Lung (tissue), 12 donors: ENCODE results near the gene ERLEC1. TPM values are rescaled to one million over a fixed set of nuclear protein-coding genes. Genes with fewer than 3 reads are reported as not detected.
A peak's percentile ranks its signal among the peaks of the same experiment; 100 is the strongest.

Source experiments
- ATAC-seq: fragments of 200-7000 bp; cut with Tn5 transposase; one replicate; pipeline ENCODE4 v1.9.1; 2020; ENCODE audit warnings: moderate number of reproducible peaks; ENCODE audit not compliant: insufficient read depth, low FRiP score
- DNase-seq, 3 donors: peaks; one replicate each; pipeline ENCODE4 v3.0.0-alpha.2; 2013 to 2017
- H3K27ac ChIP-seq, 2 donors: one replicate each; pipeline ENCODE4 v1.5.1; 2013; ENCODE audit warnings: mild to moderate bottlenecking in 2 of 2, moderate library complexity in 2 of 2, control low read depth in 1 of 2, inconsistent platforms in 1 of 2, low read depth in 1 of 2, low read length in 1 of 2
- H3K27me3 ChIP-seq, 3 donors: one replicate each; pipeline ENCODE4 v1.5.1; 2013; ENCODE audit warnings: low read length in 2 of 3; ENCODE audit not compliant: control insufficient read depth in 3 of 3, insufficient read depth in 3 of 3
- H3K36me3 ChIP-seq, 4 donors: one replicate each; pipeline ENCODE4 v1.5.1; 2013; ENCODE audit warnings: low read length in 4 of 4, mild to moderate bottlenecking in 1 of 4, moderate library complexity in 1 of 4; ENCODE audit not compliant: control insufficient read depth in 4 of 4, insufficient read depth in 4 of 4
- H3K4me1 ChIP-seq, 5 donors: one replicate each; pipeline ENCODE4 v1.5.1; 2013; ENCODE audit warnings: low read length in 5 of 5, mild to moderate bottlenecking in 2 of 5, moderate library complexity in 1 of 5; ENCODE audit not compliant: control insufficient read depth in 5 of 5, insufficient read depth in 5 of 5
- H3K4me3 ChIP-seq: one replicate; pipeline ENCODE4 v1.5.1; 2013; ENCODE audit warnings: mild to moderate bottlenecking, control low read depth, moderate library complexity
- H3K9ac ChIP-seq, 2 donors: one replicate each; pipeline ENCODE4 v1.5.1; 2013; ENCODE audit warnings: low read length in 2 of 2, control low read depth in 1 of 2; ENCODE audit not compliant: insufficient read depth in 1 of 2
- H3K9me3 ChIP-seq, 4 donors: one replicate each; pipeline ENCODE4 v1.5.1; 2013; ENCODE audit warnings: low read length in 3 of 4, mild to moderate bottlenecking in 1 of 4, moderate library complexity in 1 of 4; ENCODE audit not compliant: control insufficient read depth in 4 of 4, insufficient read depth in 3 of 4
- CTCF ChIP-seq: IDR thresholded peaks from 2 replicates; pipeline ENCODE4 v1.5.1; 2012; ENCODE audit warnings: mild to moderate bottlenecking; ENCODE audit errors: control extremely low read depth, extremely low read depth
- WGBS, 2 donors: extraction: QIAGEN DNeasy Blood & Tissue Kit; methylation state at CpG; one replicate each; pipeline ENCODE4 v1.1.7; 2013; 5-methylcytosine and 5-hydroxymethylcytosine counted together
- polyA plus RNA-seq, 2 donors: library from polyadenylated mRNA; stranded (reverse); fragments of 200-250 nt; gene quantifications; one replicate each; pipeline ENCODE4 v1.2.1, GENCODE V29; 2013
- total RNA-seq, 2 donors: library from RNA; depleted of rRNA in 1 of 2; stranded (reverse); fragments of >200 nt in 1 of 2; gene quantifications; one replicate each; pipeline ENCODE4 v1.2.1, GENCODE V29; 2014 to 2021
- donor health status: control.
- donor health status: control.
- donor health status: Bipolar disorder and iron deficiency.
- donor health status: healthy.
- donor health status: DM: yes; HTN: yes; CAD: no.

ERLEC1 gene
- total and polyA plus RNA-seq, 4 donors: 39.8 to 64.7 (median 56.3) TPM

DNA sequence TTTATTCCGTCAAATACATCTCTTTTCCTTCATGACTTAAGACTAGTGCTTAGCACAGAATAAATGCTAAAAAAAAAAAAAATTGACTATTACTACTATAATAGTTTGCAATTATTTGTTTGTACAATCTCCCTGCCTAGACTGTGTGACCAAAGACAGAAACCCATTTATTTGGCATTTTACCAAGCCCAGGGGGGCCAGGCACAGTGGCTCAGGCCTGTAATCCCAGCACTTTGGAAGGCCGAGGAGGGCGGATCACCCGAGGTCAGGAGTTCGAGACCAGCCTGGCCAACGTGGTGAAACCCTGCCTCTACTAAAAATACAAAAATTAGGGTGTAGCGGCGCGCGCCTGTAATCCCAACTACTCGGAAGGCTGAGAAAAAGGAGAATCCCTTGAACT, 1.5 kb upstream of the ERLEC1 start:
- H3K27me3 ChIP-seq: no peaks in the 10 kb centered on the region
- peak overlapping the region; percentile 90 to 99 for H3K9ac ChIP-seq
- H3K4me3 ChIP-seq: peak overlapping the region; percentile 19
- peak in 1 of 3 donors; percentile 25 for DNase-seq
- no peak overlapping the region for H3K27ac ChIP-seq
- WGBS, 2 donors: 64 to 76% methylated on average over 11 of the region's 11 CpGs
- H3K4me1 ChIP-seq: peaks cover 8 to 30% (median 9%) of the 10 kb centered on the region in 5 donors
- TF ChIP-seq CTCF: no peak
- ATAC-seq: no peak
- H3K36me3 ChIP-seq: peaks cover 0 to 11% (median 4%) of the 10 kb centered on the region in 4 donors
- no peaks in the 10 kb centered on the region for H3K9me3 ChIP-seq

- Histone ChIP-seq H3K9me3 (no peaks in the 10 kb centered on the region), H3K36me3 (peaks cover 0 to 6% (median 3%) of the 10 kb centered on the region in 4 donors), H3K27me3 (no peaks in the 10 kb centered on the region), H3K4me1 (peaks cover 8 to 30% (median 9%) of the 10 kb centered on the region in 5 donors), H3K4me3 (peak overlapping the region; percentile 83), H3K27ac (peak overlapping the region; percentile 73 to 92), H3K9ac (peak overlapping the region; percentile 90 to 99)
- TF ChIP-seq CTCF: no peak
- ATAC-seq (peak; percentile 24), DNase-seq (peak in 2 of 3 donors; percentile 36 to 63)
- WGBS, 2 donors: 0% methylated on average over 18 of the region's 18 CpGs
Observed at GRCh38 chr2:53786352-53786704, 516 bp upstream of the ERLEC1 start.

DNA sequence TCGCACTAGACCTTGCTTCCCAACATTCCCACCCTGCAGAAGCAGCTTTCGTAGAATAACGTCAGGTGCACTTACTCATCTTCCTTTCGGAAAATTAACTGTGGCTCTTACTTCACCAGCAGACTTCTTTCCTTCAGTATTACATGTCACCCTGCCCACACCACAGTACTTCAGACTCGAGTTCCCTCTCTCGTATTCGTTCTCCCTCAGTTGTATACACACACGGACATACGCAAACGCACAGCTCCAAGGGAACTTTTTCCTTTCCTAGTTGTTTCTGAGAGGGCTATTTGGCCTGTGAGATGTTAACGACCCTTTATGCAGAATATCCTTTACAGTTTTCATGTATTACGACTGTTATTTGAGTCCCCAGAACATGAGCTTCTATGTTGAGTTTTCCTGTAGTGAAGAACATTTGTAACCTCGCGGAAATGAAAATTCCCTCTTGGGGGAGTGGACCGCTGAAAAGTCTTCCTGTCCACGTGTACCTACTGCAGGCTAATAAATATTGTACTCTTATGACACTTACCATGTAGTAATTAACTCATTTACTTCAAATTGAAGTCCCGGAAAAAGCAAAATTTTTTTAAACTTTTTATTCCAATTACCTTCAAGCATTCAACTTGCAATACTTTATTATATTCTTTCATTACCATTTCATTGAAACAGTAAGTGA, 908 bp downstream of the ERLEC1 start:
- ATAC-seq (no peak), DNase-seq (peak in 1 of 3 donors; percentile 45)
- peaks cover 0 to 4% (median 0%) of the 10 kb centered on the region in 4 donors for H3K36me3 ChIP-seq
- TF ChIP-seq CTCF: no peak
- WGBS, 2 donors: 2% methylated on average over 17 of the region's 17 CpGs
- H3K9ac ChIP-seq: peak overlapping the region; percentile 90 to 93
- peak overlapping the region; percentile 73 to 92 for H3K27ac ChIP-seq
- H3K4me1 ChIP-seq: peaks cover 8 to 38% (median 11%) of the 10 kb centered on the region in 5 donors
- peak overlapping the region; percentile 83 for H3K4me3 ChIP-seq
- H3K27me3 ChIP-seq: no peaks in the 10 kb centered on the region
- H3K9me3 ChIP-seq: no peaks in the 10 kb centered on the region
